Measurements from ENCODE around the gene TRAF3.
"Not testable (repeated sequence)": the region's sequence is repeated elsewhere in the genome, so short reads cannot be mapped to it uniquely, and the experiment has no call there.

The TRAF3 gene

GRCh38 chr14:102752239-102752847, 24.9 kb upstream of the TRAF3 start:
- DNase-seq = no peak

- no peak for DNase-seq
Measured at GRCh38 chr14:102754370-102755262, 22.6 kb upstream of the TRAF3 start.

GRCh38 chr14:102757646-102758045, 19.6 kb upstream of the TRAF3 start:
- DNase-seq = no peak

- DNase-seq = no peak
Measured at GRCh38 chr14:102758087-102758486, 19.2 kb upstream of the TRAF3 start.

GRCh38 chr14:102759456-102760187, 17.6 kb upstream of the TRAF3 start:
- peak; percentile 69 for DNase-seq

GRCh38 chr14:102760496-102761193, 16.6 kb upstream of the TRAF3 start:
- DNase-seq = no peak

- DNase-seq = no peak
Measured at GRCh38 chr14:102761206-102761605, 16.0 kb upstream of the TRAF3 start.

- DNase-seq = no peak
Measured at GRCh38 chr14:102764220-102764671, 13.0 kb upstream of the TRAF3 start.

- DNase-seq = not testable (repeated sequence)
Measured at GRCh38 chr14:102765770-102766169, 11.5 kb upstream of the TRAF3 start.

- DNase-seq = no peak
Measured at GRCh38 chr14:102768223-102769048, 8.8 kb upstream of the TRAF3 start.

GRCh38 chr14:102769049-102769327, 8.3 kb upstream of the TRAF3 start:
- no peak for DNase-seq

GRCh38 chr14:102770147-102771123, 6.8 kb upstream of the TRAF3 start:
- DNase-seq = no peak

GRCh38 chr14:102771144-102771543, 6.1 kb upstream of the TRAF3 start:
- no peak for DNase-seq

- DNase-seq = no peak
Measured at GRCh38 chr14:102772781-102773570, 4.3 kb upstream of the TRAF3 start.

GRCh38 chr14:102774391-102775153, 2.7 kb upstream of the TRAF3 start:
- peak; percentile 43 for DNase-seq

- no peak for DNase-seq
Measured at GRCh38 chr14:102775855-102776760, 1.1 kb upstream of the TRAF3 start.

- no peak for DNase-seq
Measured at GRCh38 chr14:102777711-102778337, 575 bp downstream of the TRAF3 start.

All from NCI-H2227 treated with DMSO at 0.1 percent for 48 hours (cell line).